Activated T-cell treated with anti-CD3 and anti-CD28 coated beads, Interleukin-2, amount 50 U/mL, for 48 hours (primary cell): Measurements from ENCODE around the gene PRSS50.
A peak's percentile ranks its signal among the peaks of the same experiment; 100 is the strongest.

Source experiments
- DNase-seq, 2 experiments: peaks; one replicate each; pipeline ENCODE4 v3.0.0-alpha.2; 2020

Gene PRSS50

DNA sequence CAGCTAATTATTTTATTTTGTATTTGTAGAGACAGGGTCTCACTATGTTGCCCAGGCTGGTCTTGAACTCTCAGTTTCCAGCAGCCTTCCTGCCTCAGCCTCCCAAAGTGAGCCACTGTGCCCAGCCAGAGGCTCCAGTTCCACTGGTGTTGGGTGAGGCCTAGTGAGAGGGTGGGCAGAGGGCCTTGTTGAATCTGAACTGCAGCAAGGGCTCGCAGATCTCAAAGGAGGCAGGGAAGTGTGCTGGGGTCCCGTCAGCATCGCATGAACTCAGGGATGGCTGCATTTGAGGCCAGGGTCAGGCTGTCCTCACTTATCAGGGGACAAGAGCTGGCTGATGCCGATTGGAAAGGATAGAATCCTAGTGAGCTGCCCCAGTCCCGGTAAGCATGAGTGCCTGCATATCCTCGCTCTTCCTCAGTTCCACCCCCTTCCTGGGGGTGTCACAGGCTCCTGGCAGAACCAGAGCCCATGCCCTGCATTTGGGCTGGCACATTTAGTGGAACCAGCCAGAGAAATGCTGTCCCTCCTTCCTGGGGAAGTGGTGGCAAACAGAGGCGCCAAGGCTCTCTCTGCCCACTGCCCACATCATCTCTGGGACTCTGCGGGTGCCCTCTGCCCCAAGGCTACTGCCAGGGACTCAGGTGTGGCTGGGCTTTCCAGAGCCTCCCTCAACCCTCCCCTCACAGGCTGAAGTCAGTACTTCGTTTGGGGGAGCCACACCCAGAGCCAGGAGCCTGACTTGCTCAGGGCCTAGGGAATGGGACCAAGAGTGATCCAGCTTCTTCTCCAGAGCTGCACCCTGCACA is 48.3 kb downstream of the PRSS50 start:
- no peak for DNase-seq

- DNase-seq: no peak
Measured at GRCh38 chr3:46668591-46668990, 49.1 kb downstream of the PRSS50 start.

DNA sequence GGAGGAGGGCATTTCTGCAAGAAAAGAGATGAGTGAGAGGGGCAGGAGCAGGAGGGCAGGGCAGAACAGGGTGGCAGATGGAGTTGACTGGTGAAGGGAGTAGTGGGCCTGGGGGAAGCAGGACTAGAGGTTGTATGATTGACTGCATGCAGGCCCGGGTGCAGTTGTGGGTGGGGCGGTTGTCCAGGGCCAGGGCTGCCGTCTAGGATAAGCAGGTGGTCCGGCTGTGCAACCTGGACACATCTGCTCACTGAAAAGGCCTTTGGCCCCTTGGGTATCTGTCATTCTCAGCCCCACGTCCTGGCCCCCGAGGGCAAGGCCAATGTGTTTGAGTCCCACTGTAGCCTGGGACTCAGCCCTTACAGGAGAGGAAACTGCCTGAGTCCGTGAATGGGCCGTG is 49.6 kb downstream of the PRSS50 start:
- no peak for DNase-seq

DNA sequence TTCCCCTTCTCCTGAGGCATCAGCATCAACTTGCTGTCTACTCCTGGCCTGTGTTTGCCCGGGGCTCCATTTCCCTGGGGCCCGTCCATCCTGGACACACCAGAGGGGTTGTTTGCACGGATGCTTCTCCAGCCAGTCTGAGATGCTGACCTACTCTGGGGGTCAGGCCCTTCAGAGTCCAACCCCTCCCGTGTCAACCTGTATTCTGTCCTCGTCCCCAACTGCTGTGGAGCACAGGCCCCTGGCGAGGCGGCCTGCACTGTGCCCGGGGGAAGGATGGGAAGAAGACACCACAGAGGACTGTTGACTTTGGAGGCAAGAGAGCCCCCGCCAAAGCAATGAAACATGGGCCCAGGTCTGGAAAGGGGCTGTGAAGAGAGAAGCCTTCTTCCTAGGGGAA is 50.0 kb downstream of the PRSS50 start:
- DNase-seq: no peak

- no peak for DNase-seq
Measured at GRCh38 chr3:46667061-46667621, 50.5 kb downstream of the PRSS50 start.

- no peak for DNase-seq
Measured at GRCh38 chr3:46666453-46666845, 51.2 kb downstream of the PRSS50 start.

GRCh38 chr3:46665763-46666452 is 51.8 kb downstream of the PRSS50 start:
- DNase-seq: no peak

DNA sequence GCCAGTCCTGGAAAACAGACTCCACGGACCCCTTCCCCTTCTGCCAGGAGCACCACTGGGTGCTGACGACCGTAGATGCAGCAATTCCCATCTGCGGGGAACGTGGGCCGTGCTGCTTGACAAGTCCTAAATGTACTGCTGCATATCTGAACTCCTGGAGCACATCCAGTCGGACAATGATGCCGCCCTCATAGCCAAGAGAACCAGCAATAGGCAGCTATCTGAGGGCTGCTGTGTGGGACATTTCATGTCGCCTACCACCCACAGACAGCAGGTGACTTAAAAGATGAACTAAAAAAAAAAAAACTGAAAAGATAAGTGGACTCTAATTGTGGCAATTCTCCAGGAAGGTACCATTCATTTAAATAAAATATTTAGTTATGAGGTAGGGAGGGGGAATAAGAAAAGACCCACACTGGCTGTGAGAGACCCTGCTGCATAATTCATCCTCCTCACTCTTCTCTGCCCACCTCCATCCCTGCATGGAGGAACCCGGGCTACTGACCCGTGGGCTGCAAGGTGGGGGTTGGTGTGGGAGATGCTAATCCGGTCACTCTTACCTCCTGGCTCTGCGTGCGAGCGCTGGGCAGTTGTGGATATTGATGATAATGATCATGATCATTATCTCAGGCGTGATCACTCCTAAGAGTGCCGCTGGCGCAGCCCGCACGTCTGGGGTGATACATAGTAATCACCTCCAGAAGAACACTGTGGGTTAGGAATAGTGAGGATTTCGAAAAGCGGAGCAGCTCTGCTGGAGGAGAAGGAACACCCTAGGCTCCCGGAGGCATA is 52.5 kb downstream of the PRSS50 start:
- no peak for DNase-seq

- no peak for DNase-seq
Measured at GRCh38 chr3:46664188-46664970, 53.3 kb downstream of the PRSS50 start.

DNA sequence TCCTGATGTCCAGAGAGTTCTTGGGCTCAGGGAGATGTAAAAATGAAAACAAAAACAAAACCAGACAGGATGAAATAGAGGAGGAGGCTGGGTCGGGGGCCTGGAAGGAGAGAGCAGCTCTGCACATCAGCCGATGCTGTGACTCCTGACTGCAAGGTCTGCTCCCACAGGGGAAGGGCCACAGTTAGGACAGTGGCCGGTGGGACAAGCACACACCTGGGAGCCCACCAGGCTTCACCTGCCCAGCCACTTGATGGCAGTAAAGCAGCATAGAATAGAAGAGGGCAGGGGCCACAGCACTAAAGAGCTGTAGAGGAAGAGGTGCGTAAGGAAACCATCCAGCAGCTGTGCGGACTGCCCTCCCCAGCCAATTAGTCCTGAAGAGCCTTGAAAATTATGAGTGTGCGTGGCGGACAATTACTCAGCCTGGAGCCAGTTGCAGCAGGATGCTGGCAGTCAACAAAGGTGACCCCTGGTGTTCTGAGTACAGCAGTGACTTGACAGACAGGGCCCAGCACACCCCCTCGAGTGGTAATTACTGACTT is 54.0 kb downstream of the PRSS50 start:
- peak; percentile 12 to 17 for DNase-seq

DNA sequence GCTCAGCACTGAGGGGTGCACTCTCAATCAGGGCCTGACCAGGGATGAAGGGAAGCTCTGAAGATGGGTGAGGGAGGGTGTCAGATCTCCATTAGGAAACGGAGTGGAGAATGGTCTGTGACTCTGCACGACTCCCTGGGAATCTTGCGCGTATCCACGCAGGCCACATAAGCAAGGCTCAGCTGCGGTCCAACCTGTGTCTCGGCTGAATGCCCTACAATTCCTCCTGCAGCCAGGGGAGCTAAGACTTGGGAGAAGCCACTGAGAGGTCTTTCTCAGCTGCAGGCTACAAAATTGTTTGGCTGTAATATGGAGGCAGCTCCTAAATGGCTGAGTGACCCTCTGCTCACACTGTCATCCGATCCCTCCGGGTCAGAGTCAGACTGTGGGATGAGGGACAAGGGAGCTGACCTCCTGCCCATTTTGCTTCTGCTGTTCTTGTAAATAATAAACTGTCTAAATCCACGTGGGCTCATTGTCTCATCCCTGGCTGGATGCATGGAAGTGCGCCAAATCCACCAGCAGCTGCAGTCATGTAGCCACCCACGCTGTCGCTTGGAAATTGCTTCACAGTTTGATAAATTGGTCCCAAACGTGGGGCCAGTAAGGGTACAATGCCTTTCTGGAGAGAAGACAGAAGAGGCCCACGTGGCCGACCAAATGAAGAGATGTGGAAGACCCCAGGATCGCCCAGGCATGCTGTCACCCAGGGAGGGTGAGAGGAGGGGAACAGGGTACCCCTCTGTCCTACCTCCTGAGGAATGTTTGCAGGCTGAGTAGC is 54.7 kb downstream of the PRSS50 start:
- DNase-seq: peak in 1 of 2 experiments; percentile 5
